Measurements from ENCODE around the gene TFR2.

DNA sequence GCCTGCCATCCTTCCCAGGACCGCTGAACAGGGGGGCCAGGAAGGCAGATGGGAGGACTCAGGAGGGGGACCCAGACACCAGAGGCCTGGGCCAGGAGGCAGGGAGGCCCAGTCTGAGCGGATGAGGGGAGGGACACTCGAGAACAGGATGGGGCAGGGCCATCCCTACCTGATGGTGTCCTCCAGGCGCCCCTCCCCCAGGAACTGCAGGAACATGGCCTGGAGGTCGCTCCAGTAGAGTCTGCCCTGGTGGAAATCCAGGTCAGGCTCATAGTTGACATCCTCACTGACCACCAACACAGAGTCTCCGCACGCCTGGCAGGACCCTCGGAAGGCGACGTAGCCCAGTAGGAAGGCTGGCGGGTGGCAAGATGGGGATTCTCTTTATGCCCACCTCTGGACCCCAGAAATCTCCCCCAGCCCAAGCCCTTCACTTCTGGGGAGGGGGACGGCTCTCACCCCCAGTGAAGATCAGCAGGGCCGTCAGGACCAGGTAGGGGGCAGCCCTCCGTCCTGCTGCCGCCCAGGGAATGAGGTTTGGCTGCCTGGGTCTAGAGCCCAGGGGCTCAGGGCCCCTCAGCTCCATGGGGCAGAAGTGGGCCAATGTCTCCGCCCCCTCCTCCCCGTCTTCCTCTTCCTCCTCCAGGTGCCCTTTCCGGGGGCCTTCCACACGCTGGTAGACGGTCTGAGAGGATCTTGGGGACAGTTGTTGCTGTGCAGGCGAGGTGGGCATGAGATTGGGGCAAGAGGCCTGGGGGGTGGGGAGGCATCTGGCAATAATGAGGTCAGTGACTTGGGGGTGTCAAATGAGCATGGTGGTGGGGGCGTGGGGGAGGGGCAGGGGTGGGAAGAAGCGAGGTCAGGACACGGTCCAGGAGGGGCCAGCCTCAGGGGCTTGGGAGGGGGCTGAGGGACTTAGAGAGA is 573 bp downstream of the TFR2 start:
- TF ChIP-seq REST (IDR thresholded peaks at IDR 0.05; ENCODE audit: insufficient read depth in 1 of 2, low read depth in 2 of 2, low read length in 2 of 2) (no peak), SIN3A (IDR thresholded peaks at IDR 0.05; ENCODE audit: borderline replicate concordance, insufficient read depth, low read length) (no peak), TAF1 (IDR thresholded peaks at IDR 0.05; ENCODE audit: borderline replicate concordance, insufficient read depth, low read length) (no peak), POLR2AphosphoS5 (IDR thresholded peaks at IDR 0.05; ENCODE audit: low read depth, low read length) (no peak)

Measured in PFSK-1 (cell line).